K562 (cell line): ENCODE data around the gene PTPRB. TPM values are rescaled to one million over a fixed set of nuclear protein-coding genes. Genes with fewer than 3 reads are reported as not detected.

Experiments used
- ATAC-seq: fragments of 200-7000 bp; cut with Tn5 transposase; 3 replicates; pipeline ENCODE4 v1.9.1; 2020; ENCODE audit warnings: moderate library complexity
- BruUV-seq: library from RNA; stranded (reverse); fragments of 400-500 nt; replicated peaks from 2 replicates; lab custom pipeline; 2021; lab: Mats Ljungman, UMichigan
- CTCF ChIA-PET: fragments of 300-600 bp; formaldehyde crosslinking; extraction: SDS; loops from one replicate; lab custom pipeline; 2021; ENCODE audit warnings: low intra/inter-chr PET ratio; lab: Yijun Ruan, JAX
- POLR2A ChIA-PET: fragments of 300-600, 350-650 bp; sonication (Branson Sonifier 250); formaldehyde crosslinking; extraction: SDS; loops from one replicate; lab custom pipeline; 2021; ENCODE audit warnings: antibody characterized with exemption, inconsistent platforms; lab: Yijun Ruan, JAX
- DNase-seq, 4 experiments: peaks; one replicate each; pipeline versions ENCODE4 v3.0.0 to v3.0.0-alpha.2; 2011 to 2018; ENCODE audit warnings: low spot score in 3 of 4, mixed read lengths in 3 of 4; ENCODE audit errors: extremely low read depth in 1 of 4
- FAIRE-seq: peaks from 2 replicates; lab custom pipeline; 2011; peaks lifted over from hg19 to GRCh38; lab: Jason Lieb, UNC
- H2AFZ ChIP-seq: 2 replicates; pipeline ENCODE4 v1.6.0; 2011; ENCODE audit warnings: low read depth, low read length, control low read depth, inconsistent platforms
- H3K27ac ChIP-seq: fragments of 200-600 bp; 3 replicates; pipeline ENCODE4 v1.8.0; 2011; ENCODE audit warnings: low read depth, mild to moderate bottlenecking, control low read depth, inconsistent platforms, low read length, moderate library complexity, mixed read lengths; ENCODE audit errors: extremely low read depth
- H3K27me3 ChIP-seq, 2 experiments: fragments of 300-600 bp in 1 of 2; 2 replicates in 1 of 2; 3 replicates in 1 of 2; pipeline versions ENCODE4 v1.6.0 to v1.8.0; 2011; ENCODE audit warnings: inconsistent platforms in 2 of 2, low read length in 2 of 2, mild to moderate bottlenecking in 1 of 2, mixed read lengths in 1 of 2, moderate library complexity in 1 of 2; ENCODE audit not compliant: control insufficient read depth in 2 of 2, insufficient read depth in 2 of 2
- H3K36me3 ChIP-seq: fragments of 300-600 bp; 3 replicates; pipeline ENCODE4 v1.8.0; 2011; ENCODE audit warnings: mild to moderate bottlenecking, low read length, inconsistent platforms; ENCODE audit not compliant: control insufficient read depth, insufficient read depth
- H3K4me1 ChIP-seq, 2 experiments: fragments of 200-600 bp in 1 of 2; replicated peaks in 1 of 2; 2 replicates in 1 of 2; 3 replicates in 1 of 2; pipeline versions ENCODE4 v1.5.1 to v1.8.0; 2011; ENCODE audit warnings: inconsistent platforms in 2 of 2, low read length in 2 of 2, mild to moderate bottlenecking in 1 of 2, mixed read lengths in 1 of 2, moderate library complexity in 1 of 2; ENCODE audit not compliant: control insufficient read depth in 2 of 2, insufficient read depth in 2 of 2
- H3K4me2 ChIP-seq: 2 replicates; pipeline ENCODE4 v1.6.1; 2011; ENCODE audit warnings: low read length, control low read depth, inconsistent platforms, mixed read lengths; ENCODE audit not compliant: insufficient read depth
- H3K4me3 ChIP-seq: fragments of 200-600 bp; sonication (generic), shearing (Covaris generic); 2 replicates; pipeline ENCODE4 v1.5.1; 2016; ENCODE audit warnings: control low read depth, inconsistent platforms
- H3K79me2 ChIP-seq: fragments of 200-600 bp; 3 replicates; pipeline ENCODE4 v1.8.0; 2011; ENCODE audit warnings: low read length, inconsistent platforms; ENCODE audit not compliant: control insufficient read depth, insufficient read depth
- H3K9ac ChIP-seq, 2 experiments: 2 replicates each; pipeline versions ENCODE4 v1.6.0 to v1.6.1; 2011; ENCODE audit warnings: low read depth in 2 of 2, low read length in 2 of 2, control low read depth in 1 of 2, inconsistent platforms in 1 of 2, mild to moderate bottlenecking in 1 of 2, mixed read lengths in 1 of 2; ENCODE audit not compliant: insufficient read depth in 1 of 2
- H3K9me1 ChIP-seq: one replicate; pipeline ENCODE4 v1.6.0; 2011; ENCODE audit warnings: inconsistent platforms, mild to moderate bottlenecking, low read length, moderate library complexity; ENCODE audit not compliant: control insufficient read depth, insufficient read depth
- H3K9me3 ChIP-seq: replicated peaks from 2 replicates; pipeline ENCODE4 v1.5.1; 2011; ENCODE audit warnings: low read depth, low read length, inconsistent platforms; ENCODE audit not compliant: control insufficient read depth, insufficient read depth
- H4K20me1 ChIP-seq: replicated peaks from 2 replicates; pipeline ENCODE4 v1.6.1; 2011; ENCODE audit warnings: low read length, inconsistent platforms, mixed read lengths; ENCODE audit not compliant: control insufficient read depth, insufficient read depth
- ATF3 ChIP-seq, 2 experiments: fragments of 450-650 bp in 1 of 2; sonication (generic) in 1 of 2; formaldehyde crosslinking in 1 of 2; IDR thresholded peaks in 1 of 2; conservative IDR thresholded peaks in 1 of 2; 2 replicates each; pipeline versions ENCODE4 v1.6.1 to v1.8.1; 2016 to 2023; ENCODE audit warnings: mild to moderate bottlenecking in 2 of 2, moderate library complexity in 2 of 2, inconsistent platforms in 1 of 2, missing genetic modification reagents in 1 of 2
- CBX2 ChIP-seq: fragments of 200-600 bp; sonication (generic); IDR thresholded peaks from one replicate; pipeline ENCODE4 v1.6.1; 2012; ENCODE audit warnings: mild to moderate bottlenecking, low read length, inconsistent platforms; ENCODE audit not compliant: insufficient read depth, poor library complexity, severe bottlenecking
- FOSL1 ChIP-seq: fragments of 200-800 bp; sonication (Bioruptor generic); conservative IDR thresholded peaks from 2 replicates; pipeline ENCODE4 v1.6.1; 2016; ENCODE audit warnings: missing genetic modification characterization, missing compliant biosample characterization
- ILK ChIP-seq: fragments of 450-650 bp; IDR thresholded peaks from 2 replicates; pipeline ENCODE4 v1.6.1; 2016; ENCODE audit warnings: missing genetic modification characterization, low read depth, mild to moderate bottlenecking, missing compliant biosample characterization, moderate library complexity, borderline replicate concordance
- MEIS2 ChIP-seq: fragments of 450-650 bp; IDR thresholded peaks from 2 replicates; pipeline ENCODE4 v1.6.1; 2014; ENCODE audit warnings: mild to moderate bottlenecking; ENCODE audit not compliant: partially characterized antibody
- PBX2 ChIP-seq, 2 experiments: IDR thresholded peaks in 1 of 2; conservative IDR thresholded peaks in 1 of 2; 2 replicates each; pipeline ENCODE4 v1.6.1; 2016; ENCODE audit warnings: low read depth in 2 of 2, mild to moderate bottlenecking in 1 of 2, missing compliant biosample characterization in 1 of 2, missing genetic modification characterization in 1 of 2, moderate library complexity in 1 of 2
- POLR3A ChIP-seq: IDR thresholded peaks from 2 replicates; pipeline ENCODE4 v1.6.1; 2011; ENCODE audit warnings: borderline replicate concordance, mild to moderate bottlenecking, moderate library complexity; ENCODE audit not compliant: insufficient read length, insufficient read depth; ENCODE audit errors: extremely low read depth
- PTRF ChIP-seq: fragments of 450-650 bp; IDR thresholded peaks from 2 replicates; pipeline ENCODE4 v1.6.1; 2016; ENCODE audit warnings: mild to moderate bottlenecking, missing genetic modification characterization, missing compliant biosample characterization
- RFX5 ChIP-seq: IDR thresholded peaks from 2 replicates; pipeline ENCODE4 v1.6.1; 2011; ENCODE audit warnings: low read depth, mild to moderate bottlenecking, improper control_type of control experiment, low read length
- ZNF3 ChIP-seq: fragments of 250-450 bp; sonication (Bioruptor Pico); IDR thresholded peaks from 2 replicates; pipeline ENCODE4 v1.5.0; 2021; ENCODE audit warnings: mild to moderate bottlenecking, moderate library complexity
- WGBS: fragments of 100-300 bp; shearing (Covaris generic); methylation state at CpG from one replicate; pipeline ENCODE4 v1.1.6; 2016; ENCODE audit warnings: low coverage, mixed read lengths; ENCODE audit not compliant: insufficient coverage; ENCODE audit errors: missing lambda C conversion rate; 5-methylcytosine and 5-hydroxymethylcytosine counted together
- in situ Hi-C: fragments of 300-500 bp; cut with MboI; formaldehyde crosslinking; loops from 4 replicates; pipeline ENCODE4 v1.15.0; 2018; ENCODE audit warnings: inconsistent platforms, mixed read lengths
- intact Hi-C: fragments of 100-400 bp; cut with micrococcal nuclease; formaldehyde crosslinking; loops from 2 replicates; pipeline ENCODE4 v1.14.2; 2022
- polyA plus RNA-seq, 8 experiments: library from polyadenylated mRNA; depleted of rRNA in 4 of 8; stranded (reverse) in 5 of 8; unstranded in 3 of 8; fragments of >200 nt; fragmentation: Nextera tagmentation in 2 of 8; fragmentation: Illumina TruSeq in 1 of 8; extraction: Ambion mirVana in 2 of 8; extraction: Trizol in 1 of 8; gene quantifications; 2 replicates each; pipeline versions ENCODE4 v1.2.1 to v1.2.3, GENCODE V29; 2011 to 2014; ENCODE audit warnings: inconsistent platforms in 1 of 8, missing spikeins in 1 of 8
- total RNA-seq, 7 experiments: library from RNA; depleted of rRNA in 6 of 7; stranded (reverse); fragments of >200 nt in 6 of 7; fragmentation: Illumina TruSeq in 2 of 7; extraction: Trizol in 2 of 7; gene quantifications; 2 replicates each; pipeline versions ENCODE4 v1.2.1 to v1.2.3, GENCODE V29; 2011 to 2021; ENCODE audit warnings: low replicate concordance in 1 of 7
- TF ChIP-seq, protein P1 (sequence below): fragments of 450-650 bp; IDR thresholded peaks from 2 replicates; pipeline ENCODE4 v1.6.1; 2016
- TF ChIP-seq, protein P2 (sequence below): sonication (generic); formaldehyde crosslinking; IDR thresholded peaks from 2 replicates; pipeline ENCODE4 v1.8.0; 2022; ENCODE audit warnings: mild to moderate bottlenecking, missing genetic modification reagents

PTPRB gene
- total and polyA plus RNA-seq, 9 of the 15 experiments (the other 6 are each of a cell fraction or from before 2014, with no cell fraction given): 0.46 to 5.9 (median 3.1) TPM

DNA sequence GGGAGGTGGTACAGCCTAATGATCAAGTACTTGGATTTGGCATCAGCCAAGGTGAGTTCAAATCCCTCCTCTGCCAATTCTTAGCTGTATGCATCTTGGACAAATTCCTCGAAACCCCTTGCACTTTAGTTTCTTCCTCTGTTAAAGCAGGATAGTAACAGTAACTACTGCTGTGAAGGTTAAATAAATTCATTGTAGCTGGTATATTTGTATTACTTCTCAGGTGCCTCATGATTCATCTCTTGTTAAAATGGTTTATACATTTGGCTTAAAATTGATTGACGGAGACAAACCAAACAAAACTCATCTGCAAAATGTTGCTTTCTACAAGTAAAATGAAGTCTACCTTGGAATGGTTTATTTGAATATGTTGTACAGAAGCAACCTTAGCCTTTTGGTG lies 2.3 kb upstream of the PTPRB start (continued):
- no peak for TF ChIP-seq PTRF

- no peaks in the 10 kb centered on the region for H3K27me3 ChIP-seq
- WGBS: 69% methylated on average over 1 of the region's 1 CpG
- no peak overlapping the region for H3K4me2 ChIP-seq
- H3K9ac ChIP-seq: no peak overlapping the region
- peaks cover 0 to 8% of the 10 kb centered on the region in 2 experiments; a peak in 1 of 5 replicates for H3K4me1 ChIP-seq
- no peak overlapping the region for H3K4me3 ChIP-seq
- H3K9me3 ChIP-seq: no peaks in the 10 kb centered on the region
- intact Hi-C loops: no loop called here
- no TSS peak for BruUV-seq
- ChIA-PET CTCF (no interaction called here), POLR2A (interaction anchor here (0.6 to 0.8 kb wide), 3 partner anchors 14 to 26 kb away, joined by 3 read pairs; no protein-coding TSS in a partner anchor)
- peak; percentile 33; the same call in 1 of the 3 replicates for ATAC-seq
- no peak overlapping the region for H2AFZ ChIP-seq
- no peak overlapping the region for H3K27ac ChIP-seq
- FAIRE-seq: peak; percentile 15
- no peaks in the 10 kb centered on the region for H4K20me1 ChIP-seq
- peak in 1 of 4 experiments; percentile 11 for DNase-seq
- in situ Hi-C loops: no loop called here
- peaks cover 17% of the 10 kb centered on the region; the same call in 2 of the 3 replicates for H3K36me3 ChIP-seq
- H3K9me1 ChIP-seq: no peaks in the 10 kb centered on the region
- no peaks in the 10 kb centered on the region for H3K79me2 ChIP-seq
- TF ChIP-seq MEIS2: peak; percentile 91
- TF ChIP-seq FOSL1 (tag): peak; percentile 79
- TF ChIP-seq, protein P1, sequence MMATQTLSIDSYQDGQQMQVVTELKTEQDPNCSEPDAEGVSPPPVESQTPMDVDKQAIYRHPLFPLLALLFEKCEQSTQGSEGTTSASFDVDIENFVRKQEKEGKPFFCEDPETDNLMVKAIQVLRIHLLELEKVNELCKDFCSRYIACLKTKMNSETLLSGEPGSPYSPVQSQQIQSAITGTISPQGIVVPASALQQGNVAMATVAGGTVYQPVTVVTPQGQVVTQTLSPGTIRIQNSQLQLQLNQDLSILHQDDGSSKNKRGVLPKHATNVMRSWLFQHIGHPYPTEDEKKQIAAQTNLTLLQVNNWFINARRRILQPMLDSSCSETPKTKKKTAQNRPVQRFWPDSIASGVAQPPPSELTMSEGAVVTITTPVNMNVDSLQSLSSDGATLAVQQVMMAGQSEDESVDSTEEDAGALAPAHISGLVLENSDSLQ: peak; percentile 66
- TF ChIP-seq PBX2 (CRISPR knock-in tag; IDR thresholded peaks at IDR 0.05; ENCODE audit: low read depth): no peak
- peak; percentile 89 for TF ChIP-seq PBX2 (tag; conservative IDR thresholded peaks at IDR 0.05; ENCODE audit: low read depth)
- no peak for TF ChIP-seq POLR3A
- TF ChIP-seq ATF3 (IDR thresholded peaks at IDR 0.05): peak; percentile 29; the same call in 1 of the 2 replicates
- no peak for TF ChIP-seq ATF3 (CRISPR knock-in tag; conservative IDR thresholded peaks at IDR 0.05)
- no peak for TF ChIP-seq RFX5
- TF ChIP-seq, protein P2, sequence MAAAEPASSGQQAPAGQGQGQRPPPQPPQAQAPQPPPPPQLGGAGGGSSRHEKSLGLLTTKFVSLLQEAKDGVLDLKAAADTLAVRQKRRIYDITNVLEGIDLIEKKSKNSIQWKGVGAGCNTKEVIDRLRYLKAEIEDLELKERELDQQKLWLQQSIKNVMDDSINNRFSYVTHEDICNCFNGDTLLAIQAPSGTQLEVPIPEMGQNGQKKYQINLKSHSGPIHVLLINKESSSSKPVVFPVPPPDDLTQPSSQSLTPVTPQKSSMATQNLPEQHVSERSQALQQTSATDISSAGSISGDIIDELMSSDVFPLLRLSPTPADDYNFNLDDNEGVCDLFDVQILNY (CRISPR knock-in tag): no peak
- no peak for TF ChIP-seq CBX2
- no peak for TF ChIP-seq ILK (tag)
- no peak for TF ChIP-seq ZNF3 (CRISPR knock-in tag)
These were observed 1.6 kb upstream of the PTPRB start for GRCh38 chr12:70638639-70639360.
